ENCODE results near the gene NID2.

The NID2 gene

GRCh38 chr14:52080158-52080800 is 11.4 kb upstream of the NID2 start:
- in situ Hi-C loops (cut with HindIII; ENCODE audit: low sequenced_read_pairs): no loop called here

- in situ Hi-C loops (cut with HindIII; ENCODE audit: low sequenced_read_pairs): no loop called here
Measured at GRCh38 chr14:52079239-52079959, 10.5 kb upstream of the NID2 start.

- in situ Hi-C loops (cut with HindIII; ENCODE audit: low sequenced_read_pairs): no loop called here
Measured at GRCh38 chr14:52078721-52079120, 9.9 kb upstream of the NID2 start.

GRCh38 chr14:52078095-52078531 is 9.3 kb upstream of the NID2 start:
- in situ Hi-C loops (cut with HindIII; ENCODE audit: low sequenced_read_pairs): no loop called here

- in situ Hi-C loops (cut with HindIII; ENCODE audit: low sequenced_read_pairs): no loop called here
Measured at GRCh38 chr14:52077256-52077979, 8.6 kb upstream of the NID2 start.

- in situ Hi-C loops (cut with HindIII; ENCODE audit: low sequenced_read_pairs): no loop called here
Measured at GRCh38 chr14:52076334-52076733, 7.5 kb upstream of the NID2 start.

GRCh38 chr14:52075371-52075770 is 6.5 kb upstream of the NID2 start:
- in situ Hi-C loops (cut with HindIII; ENCODE audit: low sequenced_read_pairs): no loop called here

GRCh38 chr14:52073251-52073650 is 4.4 kb upstream of the NID2 start:
- in situ Hi-C loops (cut with HindIII; ENCODE audit: low sequenced_read_pairs): no loop called here

- in situ Hi-C loops (cut with HindIII; ENCODE audit: low sequenced_read_pairs): no loop called here
Measured at GRCh38 chr14:52072266-52072780, 3.5 kb upstream of the NID2 start.

- in situ Hi-C loops (cut with HindIII; ENCODE audit: low sequenced_read_pairs): no loop called here
Measured at GRCh38 chr14:52071675-52072074, 2.8 kb upstream of the NID2 start.

GRCh38 chr14:52070051-52070431 is 1.2 kb upstream of the NID2 start:
- in situ Hi-C loops (cut with HindIII; ENCODE audit: low sequenced_read_pairs): no loop called here

GRCh38 chr14:52069307-52070050 is 620 bp upstream of the NID2 start:
- in situ Hi-C loops (cut with HindIII; ENCODE audit: low sequenced_read_pairs): no loop called here

GRCh38 chr14:52067873-52068614 is 815 bp downstream of the NID2 start:
- in situ Hi-C loops (cut with HindIII; ENCODE audit: low sequenced_read_pairs): no loop called here

GRCh38 chr14:52064174-52064573 is 4.7 kb downstream of the NID2 start:
- in situ Hi-C loops (cut with HindIII; ENCODE audit: low sequenced_read_pairs): loop anchor here (5.0 kb wide), 1 partner anchor 33 kb away; no protein-coding TSS in a partner anchor

GRCh38 chr14:52063052-52063462 is 5.8 kb downstream of the NID2 start:
- in situ Hi-C loops (cut with HindIII; ENCODE audit: low sequenced_read_pairs): loop anchor here (5.0 kb wide), 1 partner anchor 34 kb away; no protein-coding TSS in a partner anchor

- in situ Hi-C loops (cut with HindIII; ENCODE audit: low sequenced_read_pairs): loop anchor here (5.0 kb wide), 1 partner anchor 35 kb away; no protein-coding TSS in a partner anchor
Measured at GRCh38 chr14:52061890-52062289, 7.0 kb downstream of the NID2 start.

GRCh38 chr14:52061390-52061789 is 7.5 kb downstream of the NID2 start:
- in situ Hi-C loops (cut with HindIII; ENCODE audit: low sequenced_read_pairs): loop anchor here (5.0 kb wide), 1 partner anchor 36 kb away; no protein-coding TSS in a partner anchor

GRCh38 chr14:52060080-52060479 is 8.8 kb downstream of the NID2 start:
- in situ Hi-C loops (cut with HindIII; ENCODE audit: low sequenced_read_pairs): loop anchor here (5.0 kb wide), 1 partner anchor 37 kb away; no protein-coding TSS in a partner anchor

GRCh38 chr14:52059649-52060048 is 9.2 kb downstream of the NID2 start:
- in situ Hi-C loops (cut with HindIII; ENCODE audit: low sequenced_read_pairs): loop anchor here (5.0 kb wide), 1 partner anchor 38 kb away; no protein-coding TSS in a partner anchor

- in situ Hi-C loops (cut with HindIII; ENCODE audit: low sequenced_read_pairs): no loop called here
Measured at GRCh38 chr14:52058341-52058740, 10.5 kb downstream of the NID2 start.

Data from endothelial cell of hepatic sinusoid (primary cell).